Placental pericyte (primary cell): Measurements from ENCODE around the gene SPINK8. TPM values are rescaled to one million over a fixed set of nuclear protein-coding genes. Genes with fewer than 3 reads are reported as not detected.

Experiments used
- small RNA-seq: library from RNA; depleted of rRNA; stranded (forward); fragments of <200 nt; gene quantifications from one replicate; pipeline ENCODE3, GENCODE V24; 2012; ENCODE audit warnings: low replicate concordance
- total RNA-seq: library from RNA; depleted of rRNA; stranded (reverse); fragments of >200 nt; gene quantifications from 2 replicates; pipeline ENCODE4 v1.2.3, GENCODE V29; 2012

The SPINK8 gene
- not detected in 2 replicates for total RNA-seq

GRCh38 chr3:48333346-48334245 lies at the start of gene SPINK8:
SPINK8 (minus strand) TSS chr3:48333661; CDS start chr3:48328341, 5,320 bp downstream.

GRCh38 chr3:48371651-48372376 lies 38.4 kb upstream of the SPINK8 start, which contains the start of gene FBXW12:
FBXW12 (plus strand) TSS chr3:48372219; CDS start chr3:48372768, 549 bp downstream.

GRCh38 chr3:48301020-48301799 lies 32.3 kb downstream of the SPINK8 start, which contains the start of gene NME6:
NME6 (minus strand) TSS chr3:48301367.

Small RNA genes lying within 50 kb of the gene (small RNA-seq; reads per million reads assigned to genes)
- gene MIR2115 (not detected), gene RF00019 (not detected), gene RN7SL321P (not detected)

Other genes starting within 250 kb of the SPINK8 start
- gene CDC25A, start 145.2 kb downstream of the SPINK8 start, total RNA-seq, result 3.7 and 32.4 TPM in 2 replicates
- gene CAMP, start 110.2 kb downstream of the SPINK8 start, total RNA-seq, result not detected in 2 replicates
- gene ZNF589, start 92.6 kb downstream of the SPINK8 start, total RNA-seq, result 5.0 and 5.7 TPM in 2 replicates
- gene NME6, start 32.3 kb downstream of the SPINK8 start, total RNA-seq, result 33.5 and 37.4 TPM in 2 replicates
- gene FBXW12, start 38.6 kb upstream of the SPINK8 start, total RNA-seq, result not detected in 2 replicates
- gene PLXNB1, start 96.4 kb upstream of the SPINK8 start, total RNA-seq, result 16.9 and 37.4 TPM in 2 replicates
- 15.3 and 17.1 TPM in 2 replicates for gene CCDC51, start 106.5 kb upstream of the SPINK8 start, total RNA-seq
- gene TMA7, start 106.6 kb upstream of the SPINK8 start, total RNA-seq, result 108 and 139 TPM in 2 replicates
- gene ATRIP, start 113.1 kb upstream of the SPINK8 start, total RNA-seq, result 3.1 and 15.2 TPM in 2 replicates
- gene SHISA5, start 170.5 kb upstream of the SPINK8 start, total RNA-seq, result 192 and 194 TPM in 2 replicates
- 7.9 and 45.8 TPM in 2 replicates for gene PFKFB4, start 223.1 kb upstream of the SPINK8 start, total RNA-seq
- 2.2 and 25.1 TPM in 2 replicates for gene UCN2, start 230.1 kb upstream of the SPINK8 start, total RNA-seq